IPS-18c (cell line): ENCODE results near the gene ALG12.

Experiments
- H3K4me3 ChIP-seq: 2 replicates; pipeline ENCODE4 v1.7.0; 2013; ENCODE audit warnings: low read depth, mild to moderate bottlenecking, low read length, moderate library complexity; ENCODE audit not compliant: insufficient read depth
- H3K9me3 ChIP-seq: one replicate; pipeline ENCODE4 v1.6.1; 2013; ENCODE audit warnings: mild to moderate bottlenecking, low read length, moderate library complexity; ENCODE audit not compliant: control insufficient read depth, insufficient read depth

The ALG12 gene

DNA sequence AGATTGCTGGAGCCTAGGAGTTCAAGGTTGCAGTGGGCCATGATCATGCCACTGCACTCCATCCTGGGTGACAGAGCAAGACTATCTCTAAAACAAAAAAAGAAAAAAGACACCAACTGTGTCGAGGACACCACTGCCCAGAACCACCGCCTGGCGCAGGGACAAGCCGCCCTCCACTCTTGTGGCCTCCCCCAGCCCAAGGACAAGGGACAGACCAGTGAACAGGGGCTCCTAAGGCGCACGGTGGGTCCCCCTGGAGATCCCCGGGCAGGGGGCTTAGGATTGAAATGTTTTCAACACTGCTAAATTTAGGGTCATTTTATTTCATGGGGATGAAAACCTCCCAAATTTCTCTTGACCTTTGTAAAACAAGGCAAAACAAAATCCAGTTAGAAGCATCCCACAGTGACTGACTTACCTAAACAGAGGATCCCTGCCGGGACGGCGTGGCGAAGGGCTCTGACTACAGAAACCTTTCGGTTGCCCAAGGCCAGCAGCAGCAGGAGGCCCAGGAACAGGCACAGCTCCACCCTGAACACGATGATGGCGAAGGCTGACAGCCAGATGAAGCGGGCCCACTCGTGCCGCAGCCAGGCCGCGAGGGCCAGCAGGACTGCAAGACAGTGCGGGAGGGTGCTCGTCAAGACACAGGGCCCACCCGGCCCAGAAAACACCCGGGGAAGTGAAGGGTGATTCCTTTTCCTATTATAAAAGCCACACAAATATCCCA is 8.6 kb downstream of the ALG12 start:
- no peaks in the 10 kb centered on the region for H3K9me3 ChIP-seq
- H3K4me3 ChIP-seq = no peak overlapping the region

DNA sequence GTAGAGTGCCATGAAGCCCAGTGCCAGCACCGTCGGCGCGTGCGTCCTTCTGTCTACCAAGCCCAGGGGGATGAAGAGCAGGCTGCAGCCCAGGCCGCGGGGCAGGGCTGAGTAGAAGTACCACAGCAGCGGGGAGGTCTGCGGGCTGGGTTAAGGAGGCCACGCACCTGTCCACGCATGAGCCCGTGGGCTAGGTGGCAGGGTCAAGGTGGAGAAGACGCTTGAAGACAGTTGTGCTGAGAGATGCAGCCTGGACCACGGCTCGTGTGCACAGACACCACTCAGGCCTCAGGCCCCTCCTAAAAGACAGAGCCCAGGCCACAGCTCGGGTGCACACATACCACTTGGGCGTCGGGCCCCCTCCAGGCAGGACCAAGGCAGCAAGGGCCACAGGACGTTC is 10.4 kb downstream of the ALG12 start:
- Histone ChIP-seq H3K9me3 (no peaks in the 10 kb centered on the region), H3K4me3 (no peak overlapping the region)

DNA sequence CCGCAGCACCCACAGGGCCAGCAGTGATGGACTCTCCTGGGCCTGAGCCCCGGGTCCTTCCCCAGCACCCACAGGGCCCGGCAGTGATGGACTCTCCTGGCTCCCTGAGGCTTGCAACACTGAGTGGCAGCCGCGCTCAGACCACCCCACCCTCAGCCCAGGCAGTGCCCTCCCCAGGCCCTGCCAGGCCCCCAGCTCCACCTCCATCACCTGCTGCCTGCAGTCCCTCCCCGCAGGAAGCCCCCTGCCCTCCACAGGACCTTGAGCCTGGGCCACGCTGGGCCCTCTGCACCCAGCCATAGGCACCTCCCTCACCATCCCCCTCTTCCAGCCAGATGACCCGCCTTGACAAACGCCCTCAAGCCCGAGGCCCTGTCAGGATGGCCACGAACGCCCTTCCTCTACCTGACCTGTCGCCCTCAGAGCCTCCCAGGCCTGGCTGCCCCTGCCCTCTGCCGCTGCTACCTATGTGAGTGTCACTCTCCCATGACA is 11.4 kb downstream of the ALG12 start:
- Histone ChIP-seq H3K4me3 (no peak overlapping the region), H3K9me3 (no peaks in the 10 kb centered on the region)

DNA sequence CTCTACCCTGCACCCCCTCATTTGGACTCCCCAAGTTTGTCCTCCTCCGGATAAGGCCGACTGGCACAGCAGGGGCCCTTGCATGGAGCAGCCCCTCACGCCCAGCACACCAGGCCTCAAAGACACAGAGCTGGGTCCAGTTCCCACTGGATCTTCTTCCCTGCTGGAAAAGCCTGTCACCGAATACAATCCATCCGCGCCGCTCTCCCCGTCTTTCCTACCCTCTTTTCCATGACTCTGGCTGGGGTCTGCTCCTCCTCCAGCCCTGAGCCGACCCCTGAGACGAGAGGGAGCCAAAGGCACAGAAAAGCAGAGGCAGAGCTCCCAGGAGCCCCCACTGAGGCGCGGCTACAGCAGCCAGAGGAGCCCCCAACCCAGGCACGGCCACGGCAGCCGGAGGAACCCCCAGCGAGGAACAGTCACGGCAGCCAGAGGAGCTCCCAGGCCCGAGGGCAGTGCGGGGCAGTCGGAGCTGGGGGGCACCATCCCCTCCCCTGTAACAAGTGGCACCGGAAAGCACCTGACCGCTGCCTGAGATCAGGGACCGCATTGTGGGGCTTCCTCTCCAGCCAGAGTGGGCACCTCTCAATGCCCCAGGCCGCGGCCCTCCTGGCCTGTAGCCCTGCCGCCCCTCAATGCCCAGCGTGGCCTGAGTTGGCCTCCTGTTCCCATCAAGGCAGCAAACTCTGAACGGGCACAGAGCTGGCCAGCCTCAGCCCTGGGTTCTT is 12.0 kb downstream of the ALG12 start:
- H3K9me3 ChIP-seq = no peaks in the 10 kb centered on the region
- H3K4me3 ChIP-seq = no peak overlapping the region

DNA sequence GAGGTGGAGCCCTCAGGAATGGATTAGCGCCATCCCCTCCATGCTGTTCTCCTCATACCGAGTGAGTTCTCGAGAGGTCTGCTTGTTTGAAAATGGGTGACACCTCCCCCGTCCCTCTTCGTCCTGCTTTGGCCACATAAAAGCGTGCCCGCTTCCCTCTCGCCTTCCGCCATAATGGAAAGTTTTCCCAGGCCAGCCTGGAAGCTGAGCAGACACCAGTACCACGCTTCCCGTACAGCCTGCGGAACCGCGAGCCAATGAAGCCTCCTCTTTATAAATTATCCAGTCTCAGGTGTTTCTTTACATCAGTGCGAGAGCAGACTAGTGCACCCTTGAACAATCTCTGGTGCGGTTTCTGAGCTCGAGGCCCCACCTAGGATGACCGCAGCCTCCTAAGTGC is 12.8 kb downstream of the ALG12 start:
- no peaks in the 10 kb centered on the region for H3K9me3 ChIP-seq
- no peak overlapping the region for H3K4me3 ChIP-seq

DNA sequence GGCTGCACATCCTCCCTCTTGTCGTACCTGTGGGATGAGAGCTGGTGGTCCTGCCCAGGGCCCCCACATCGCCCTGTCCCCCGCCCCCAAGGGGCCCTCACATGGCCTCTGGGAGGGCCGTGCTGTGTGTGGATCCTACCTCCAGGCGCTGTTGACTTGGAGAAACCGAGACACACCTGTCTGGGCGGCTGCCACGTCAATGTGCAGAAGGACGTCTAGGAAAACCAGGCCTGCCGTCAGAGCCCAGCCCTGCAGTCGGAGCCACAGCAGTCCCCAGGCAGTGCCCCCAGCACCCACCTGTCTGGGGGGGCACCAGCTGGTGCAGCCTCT is 14.2 kb downstream of the ALG12 start:
- no peak overlapping the region for H3K4me3 ChIP-seq
- no peaks in the 10 kb centered on the region for H3K9me3 ChIP-seq

DNA sequence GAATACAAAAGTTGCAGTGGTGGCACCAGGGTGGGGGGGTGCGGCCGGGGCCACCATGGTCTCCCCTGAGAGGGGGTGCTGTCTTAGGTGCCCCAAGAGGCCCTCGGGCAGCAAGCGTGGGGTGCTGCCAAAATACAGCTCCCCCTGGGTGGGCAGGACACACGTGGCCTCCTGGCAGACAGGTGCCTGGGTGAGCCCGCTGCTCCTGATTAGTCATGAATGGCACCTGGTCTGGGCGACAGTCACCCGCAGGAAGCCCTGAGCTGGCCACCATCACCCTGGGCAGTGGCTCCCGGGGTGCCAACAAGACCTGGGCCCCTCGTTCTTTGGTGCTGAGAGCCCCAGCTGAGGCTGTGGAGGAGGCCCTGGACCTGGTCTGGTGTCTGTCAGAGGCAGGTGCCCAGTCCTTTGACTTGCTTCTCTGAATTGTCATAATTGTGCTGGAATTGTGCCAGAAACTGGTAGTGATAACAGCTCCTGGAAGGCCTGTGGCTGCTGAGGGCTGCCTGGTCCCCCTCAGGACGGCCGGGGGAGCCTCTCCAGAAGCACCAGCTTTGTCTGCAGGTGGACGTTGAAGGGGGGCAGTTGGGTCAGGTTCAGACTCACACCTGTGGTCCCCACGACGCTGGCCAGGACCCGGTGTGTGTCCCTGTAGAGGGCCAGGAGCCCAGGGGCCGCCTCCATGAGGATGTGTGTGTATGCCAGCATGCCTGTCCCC is 14.8 kb downstream of the ALG12 start:
- peaks cover 1% of the 10 kb centered on the region for H3K9me3 ChIP-seq
- no peak overlapping the region for H3K4me3 ChIP-seq

DNA sequence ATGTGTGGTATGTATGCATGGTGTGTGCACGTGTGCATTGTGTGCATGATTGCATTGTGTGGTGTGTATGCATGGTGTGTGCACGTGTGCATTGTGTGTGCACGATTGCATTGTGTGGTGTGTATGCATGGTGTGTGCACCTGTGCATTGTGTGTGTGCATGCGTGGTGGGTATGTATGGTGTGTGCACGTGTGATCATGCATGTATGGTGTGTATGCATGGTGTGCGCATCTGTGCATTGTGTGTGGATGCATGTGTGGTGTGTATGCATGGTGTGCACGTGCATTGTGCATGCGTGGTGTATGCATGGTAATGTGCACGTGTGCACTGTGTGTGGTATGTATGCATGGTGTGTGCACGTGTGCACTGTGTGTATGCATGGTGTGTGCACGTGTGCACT is 16.8 kb downstream of the ALG12 start:
- H3K9me3 ChIP-seq = peaks cover 2% of the 10 kb centered on the region
- H3K4me3 ChIP-seq = no peak overlapping the region

DNA sequence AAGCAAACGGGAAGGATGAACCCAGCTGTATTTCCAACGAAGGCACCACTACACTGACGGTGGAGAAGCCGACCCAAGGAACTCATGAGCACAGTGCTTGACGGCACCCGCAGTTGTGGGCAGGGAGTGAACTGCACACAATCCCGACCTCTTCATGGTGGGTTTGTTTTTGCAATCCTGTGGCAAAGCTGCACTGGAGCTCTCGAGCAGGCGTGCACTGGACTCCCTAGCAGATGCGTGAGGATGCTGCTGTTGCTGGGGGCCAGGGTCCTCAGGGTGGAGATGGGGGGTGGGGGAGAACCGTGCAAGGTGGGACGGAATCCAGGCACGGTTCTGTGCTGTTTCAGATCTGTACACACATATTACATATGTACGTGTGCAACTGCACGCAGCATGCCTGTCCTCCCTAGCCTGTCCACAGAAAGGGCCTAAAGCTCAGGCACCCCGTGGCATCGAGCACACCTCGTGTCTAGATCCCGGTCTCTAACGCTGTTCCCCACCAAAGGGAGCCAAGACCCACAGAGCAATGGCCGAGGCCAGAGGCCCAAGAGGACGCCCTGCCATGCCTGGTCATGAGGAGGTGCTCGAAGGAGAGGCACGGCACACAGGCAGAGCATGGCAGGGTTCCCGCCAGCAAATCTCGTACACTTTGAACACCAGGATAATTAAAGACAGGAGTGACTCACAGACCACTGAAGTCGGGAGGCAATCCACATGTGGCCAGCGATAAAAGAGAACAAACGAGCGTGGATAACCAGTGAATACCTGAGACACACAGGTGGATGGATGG is 17.6 kb downstream of the ALG12 start:
- Histone ChIP-seq H3K4me3 (no peak overlapping the region), H3K9me3 (peaks cover 2% of the 10 kb centered on the region)

DNA sequence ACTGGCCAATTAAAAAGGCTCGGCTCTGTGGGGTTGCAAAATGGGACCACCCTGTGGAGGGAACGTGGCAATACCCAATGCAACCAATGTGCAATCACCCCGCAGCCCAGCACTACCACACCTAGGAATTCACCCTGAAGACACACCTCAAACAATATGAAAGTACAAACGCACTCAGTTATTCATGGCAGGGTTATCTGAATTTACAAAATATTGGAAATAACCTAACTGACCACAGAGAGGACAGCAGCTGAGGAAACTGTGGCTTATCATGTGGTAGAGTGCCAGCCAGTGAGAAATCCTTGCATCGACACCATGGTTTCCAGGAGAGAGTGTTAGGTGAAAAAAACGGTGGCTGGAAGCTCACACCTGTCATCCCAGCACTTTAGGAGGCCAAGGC is 18.7 kb downstream of the ALG12 start:
- H3K4me3 ChIP-seq = no peak overlapping the region
- peaks cover 2% of the 10 kb centered on the region for H3K9me3 ChIP-seq

DNA sequence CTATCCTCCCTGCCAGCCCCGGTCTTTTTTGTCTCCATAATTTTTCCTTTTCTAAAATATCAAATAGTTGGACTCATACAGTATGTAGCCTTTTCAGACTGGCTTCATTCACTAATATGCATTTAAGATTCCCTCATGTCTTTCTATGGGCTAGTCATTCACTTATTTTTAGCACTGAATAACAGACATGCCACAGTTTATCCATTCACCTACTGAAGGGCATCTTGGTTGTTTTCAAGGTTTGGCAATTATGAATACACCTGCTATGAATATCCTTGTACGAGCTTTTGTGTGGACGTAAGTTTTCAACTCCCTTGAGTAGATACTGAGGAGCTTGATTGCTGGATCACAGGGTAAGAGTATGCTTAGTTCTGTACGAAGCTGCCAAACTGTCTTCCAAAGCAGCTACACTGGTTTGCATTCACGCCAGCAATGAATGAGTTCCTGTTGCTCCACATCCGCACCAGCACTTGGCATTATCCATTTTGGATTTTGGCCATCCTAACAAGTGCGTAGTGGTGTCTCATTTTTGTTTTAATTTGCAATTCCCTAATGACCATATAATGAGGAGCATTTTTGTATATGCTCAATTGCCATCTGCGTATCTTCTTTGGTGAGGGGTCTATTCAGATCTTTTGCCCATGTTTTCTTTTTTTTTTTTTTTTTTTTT is 21.1 kb downstream of the ALG12 start:
- Histone ChIP-seq H3K9me3 (peaks cover 2% of the 10 kb centered on the region), H3K4me3 (no peak overlapping the region)

DNA sequence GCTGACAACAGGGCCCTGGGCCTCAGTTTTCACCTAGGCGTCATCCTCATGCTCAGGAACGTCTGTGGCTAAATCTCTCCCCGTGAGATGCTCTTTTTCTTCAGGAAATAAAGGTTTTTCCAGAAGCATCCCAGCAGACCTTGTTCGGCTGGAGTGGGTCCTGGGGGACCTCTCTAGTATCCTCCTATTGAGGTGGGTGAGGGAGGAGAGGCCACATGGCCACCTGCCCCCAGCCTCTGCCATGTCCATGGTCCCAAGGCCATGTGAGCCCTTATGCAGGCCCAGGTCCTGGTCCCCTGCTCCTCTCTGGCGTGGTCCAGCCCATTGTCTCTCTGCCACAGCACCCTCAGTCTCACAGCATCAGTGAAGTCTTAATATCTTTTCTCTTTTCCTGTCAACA is 22.0 kb downstream of the ALG12 start:
- Histone ChIP-seq H3K9me3 (peaks cover 2% of the 10 kb centered on the region), H3K4me3 (no peak overlapping the region)

DNA sequence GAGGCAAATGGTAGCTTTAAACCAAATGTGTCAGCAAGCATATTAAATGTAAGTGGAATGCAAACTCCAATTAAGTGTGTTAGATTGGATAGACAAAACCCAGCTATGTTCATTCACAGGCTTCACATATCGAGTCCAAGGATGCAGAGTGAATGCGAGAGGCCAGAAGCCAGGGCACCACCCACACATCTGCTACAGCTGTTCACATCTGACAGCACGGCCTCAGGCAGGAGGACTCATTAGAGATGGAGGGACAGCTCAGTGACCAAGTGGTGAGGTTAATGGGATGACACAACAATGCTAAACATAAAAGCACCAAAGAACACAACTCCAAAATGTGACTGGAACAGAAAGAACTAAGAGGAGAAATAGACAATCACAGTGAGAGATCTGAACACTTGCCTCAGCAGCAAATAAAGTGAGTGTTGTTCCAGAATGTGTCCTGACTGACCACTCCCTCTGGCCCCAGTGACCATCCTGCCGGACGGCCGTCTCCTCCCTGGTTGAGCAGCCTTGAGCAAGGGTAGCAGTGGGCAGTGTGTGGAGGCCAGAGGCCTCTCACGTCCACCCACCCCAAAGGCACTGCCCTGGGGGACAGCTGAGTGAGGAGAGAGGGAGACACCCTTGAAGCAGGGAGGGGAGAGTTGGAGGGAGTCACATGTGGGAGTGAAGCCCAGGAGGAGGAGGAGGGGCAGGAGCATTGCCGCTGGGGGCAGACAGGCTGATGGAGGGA is 23.8 kb downstream of the ALG12 start:
- Histone ChIP-seq H3K4me3 (no peak overlapping the region), H3K9me3 (peaks cover 4% of the 10 kb centered on the region)

DNA sequence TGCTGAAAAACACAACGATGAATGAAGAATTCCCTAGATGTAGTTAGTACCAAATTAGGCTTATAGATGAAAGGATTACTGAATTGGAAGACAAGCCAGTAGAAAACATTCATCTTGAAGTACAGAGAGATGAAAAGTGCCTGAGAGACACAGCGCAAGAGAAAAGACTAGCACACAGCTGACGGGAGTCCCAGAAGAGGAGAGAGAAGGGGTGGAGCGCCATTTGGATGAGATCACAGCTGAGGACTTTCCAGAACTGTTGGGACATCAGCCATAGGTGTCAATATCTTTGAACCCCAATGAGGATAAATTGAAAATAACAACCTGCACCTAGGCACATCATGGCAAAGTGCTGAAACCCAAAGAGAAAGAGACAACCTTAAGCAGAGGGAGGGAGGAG is 25.2 kb downstream of the ALG12 start:
- Histone ChIP-seq H3K9me3 (peaks cover 2% of the 10 kb centered on the region), H3K4me3 (no peak overlapping the region)

DNA sequence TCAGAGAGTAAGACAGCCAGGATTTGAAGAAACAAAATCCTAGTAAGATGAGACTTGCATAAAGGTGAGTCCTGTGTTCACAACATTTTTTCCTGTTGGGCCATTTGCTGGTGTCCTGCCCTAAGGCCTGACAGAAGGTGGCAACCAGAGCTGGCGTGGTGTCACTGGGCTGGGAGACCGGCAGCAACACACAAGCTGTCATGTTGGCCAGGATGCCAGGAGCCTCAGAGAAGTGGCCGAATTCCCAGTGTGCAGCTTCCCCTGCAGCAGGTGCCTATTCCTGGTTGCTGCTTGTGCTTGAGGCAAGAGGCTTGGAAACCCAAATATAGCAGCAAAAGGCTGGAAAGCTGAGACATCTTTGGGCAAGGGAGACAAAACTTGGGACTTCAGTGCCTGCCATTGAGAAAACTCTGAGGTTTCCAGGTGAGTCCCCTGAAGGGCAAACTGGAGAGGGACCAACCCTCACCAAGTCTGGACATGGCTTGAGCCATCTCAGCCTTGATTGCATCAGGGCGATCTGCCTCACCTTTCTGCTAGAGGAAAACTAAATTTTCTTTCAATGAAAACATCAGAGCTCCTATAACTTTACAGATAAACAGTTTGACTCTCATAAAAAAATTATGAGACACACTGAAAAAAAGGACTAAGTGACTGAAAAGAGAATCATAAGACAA is 25.9 kb downstream of the ALG12 start:
- H3K9me3 ChIP-seq = peaks cover 2% of the 10 kb centered on the region
- no peak overlapping the region for H3K4me3 ChIP-seq

DNA sequence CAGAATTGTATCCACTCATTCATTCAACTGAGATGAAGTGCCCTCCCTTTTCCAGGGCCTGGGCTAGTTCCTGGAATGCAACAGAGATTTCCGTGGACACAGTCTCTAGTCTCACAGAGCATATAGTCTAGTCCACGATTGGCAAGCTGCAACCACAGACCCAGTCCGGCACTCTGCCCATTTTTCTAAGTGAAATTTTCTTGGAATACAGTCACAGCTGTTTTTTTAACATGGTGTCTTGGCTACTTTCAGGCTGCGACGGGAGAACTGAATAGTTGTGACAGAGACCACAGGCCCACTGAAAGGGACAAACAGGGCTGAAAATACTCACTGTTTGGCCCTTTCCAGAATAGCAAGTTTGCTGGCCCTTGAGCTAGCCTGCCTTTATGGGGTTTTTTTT is 29.2 kb downstream of the ALG12 start:
- H3K4me3 ChIP-seq = no peak overlapping the region
- peaks cover 5% of the 10 kb centered on the region for H3K9me3 ChIP-seq
